HepG2 (cell line): ENCODE results near the gene YWHAH. TPM values are rescaled to one million over a fixed set of nuclear protein-coding genes. Genes with fewer than 3 reads are reported as not detected.

Source experiments
- ETV5 ChIP-seq: IDR thresholded peaks from 2 replicates; pipeline ENCODE4 v1.6.1; 2018; ENCODE audit warnings: missing biosample characterization, missing genetic modification reagents, inconsistent platforms, borderline replicate concordance
- SAP130 ChIP-seq: IDR thresholded peaks from 2 replicates; pipeline ENCODE4 v1.6.1; 2016; ENCODE audit warnings: low read depth
- TCF7 ChIP-seq: sonication (generic); IDR thresholded peaks from 2 replicates; pipeline ENCODE4 v1.6.1; 2016; ENCODE audit warnings: antibody characterized with exemption, low read depth
- ZNF343 ChIP-seq: sonication (generic); formaldehyde crosslinking; IDR thresholded peaks from 2 replicates; pipeline ENCODE4 v1.4.0; 2020; ENCODE audit warnings: mild to moderate bottlenecking, missing genetic modification reagents
- ZNF550 ChIP-seq: sonication (generic); formaldehyde crosslinking; IDR thresholded peaks from 2 replicates; pipeline ENCODE4 v1.4.0; 2020; ENCODE audit warnings: mild to moderate bottlenecking, missing genetic modification reagents, borderline replicate concordance
- ZNF563 ChIP-seq: sonication (generic); formaldehyde crosslinking; IDR thresholded peaks from 2 replicates; pipeline ENCODE4 v1.8.0; 2022; ENCODE audit warnings: mild to moderate bottlenecking, moderate library complexity, missing genetic modification reagents
- ZNF747 ChIP-seq: sonication (generic); formaldehyde crosslinking; IDR thresholded peaks from 2 replicates; pipeline ENCODE4 v1.8.1; 2023; ENCODE audit warnings: missing genetic modification reagents, mild to moderate bottlenecking, borderline replicate concordance
- polyA plus RNA-seq, 8 experiments: library from polyadenylated mRNA; depleted of rRNA in 3 of 8; stranded (reverse) in 7 of 8; unstranded in 1 of 8; fragments of >200 nt; fragmentation: Illumina TruSeq in 4 of 8; extraction: Trizol in 4 of 8; gene quantifications; 2 replicates each; pipeline versions ENCODE4 v1.2.1 to v1.2.3, GENCODE V29; 2011 to 2016; ENCODE audit warnings: low read depth in 4 of 8, missing spikeins in 1 of 8, mixed read lengths in 1 of 8; ENCODE audit not compliant: insufficient read depth in 1 of 8
- total RNA-seq, 5 experiments: library from RNA; depleted of rRNA; stranded (reverse); fragments of >200 nt; fragmentation: Illumina TruSeq; extraction: Trizol; gene quantifications; 2 replicates each; pipeline ENCODE4 v1.2.3, GENCODE V29; 2016; ENCODE audit warnings: low read depth in 1 of 5
- TF ChIP-seq, protein P1 (sequence below): sonication (generic); formaldehyde crosslinking; IDR thresholded peaks from 2 replicates; pipeline ENCODE4 v1.4.0; 2020; ENCODE audit warnings: mild to moderate bottlenecking, missing genetic modification reagents
- TF ChIP-seq, protein P2 (sequence below): sonication (generic); formaldehyde crosslinking; IDR thresholded peaks from 2 replicates; pipeline ENCODE4 v1.8.1; 2023; ENCODE audit warnings: mild to moderate bottlenecking, missing genetic modification reagents, borderline replicate concordance
- TF ChIP-seq, protein P3 (sequence below): sonication (generic); formaldehyde crosslinking; IDR thresholded peaks from 2 replicates; pipeline ENCODE4 v1.8.0; 2022; ENCODE audit warnings: mild to moderate bottlenecking, missing genetic modification reagents, moderate library complexity
- TF ChIP-seq, protein P4 (sequence below): sonication (generic); formaldehyde crosslinking; IDR thresholded peaks from 2 replicates; pipeline ENCODE4 v1.5.0; 2020; ENCODE audit warnings: missing genetic modification reagents
- TF ChIP-seq, protein P5 (sequence below): sonication (generic); formaldehyde crosslinking; IDR thresholded peaks from 2 replicates; pipeline ENCODE4 v1.4.0; 2020; ENCODE audit warnings: mild to moderate bottlenecking, low read depth, missing genetic modification reagents
- TF ChIP-seq, protein P6 (sequence below): sonication (generic); formaldehyde crosslinking; IDR thresholded peaks from 2 replicates; pipeline ENCODE4 v1.4.0; 2020; ENCODE audit warnings: missing genetic modification reagents

YWHAH gene
- total and polyA plus RNA-seq, 2 of the 13 experiments (the other 11 are each of a cell fraction or from before 2014, with no cell fraction given), result 35.6 to 92.7 TPM

DNA sequence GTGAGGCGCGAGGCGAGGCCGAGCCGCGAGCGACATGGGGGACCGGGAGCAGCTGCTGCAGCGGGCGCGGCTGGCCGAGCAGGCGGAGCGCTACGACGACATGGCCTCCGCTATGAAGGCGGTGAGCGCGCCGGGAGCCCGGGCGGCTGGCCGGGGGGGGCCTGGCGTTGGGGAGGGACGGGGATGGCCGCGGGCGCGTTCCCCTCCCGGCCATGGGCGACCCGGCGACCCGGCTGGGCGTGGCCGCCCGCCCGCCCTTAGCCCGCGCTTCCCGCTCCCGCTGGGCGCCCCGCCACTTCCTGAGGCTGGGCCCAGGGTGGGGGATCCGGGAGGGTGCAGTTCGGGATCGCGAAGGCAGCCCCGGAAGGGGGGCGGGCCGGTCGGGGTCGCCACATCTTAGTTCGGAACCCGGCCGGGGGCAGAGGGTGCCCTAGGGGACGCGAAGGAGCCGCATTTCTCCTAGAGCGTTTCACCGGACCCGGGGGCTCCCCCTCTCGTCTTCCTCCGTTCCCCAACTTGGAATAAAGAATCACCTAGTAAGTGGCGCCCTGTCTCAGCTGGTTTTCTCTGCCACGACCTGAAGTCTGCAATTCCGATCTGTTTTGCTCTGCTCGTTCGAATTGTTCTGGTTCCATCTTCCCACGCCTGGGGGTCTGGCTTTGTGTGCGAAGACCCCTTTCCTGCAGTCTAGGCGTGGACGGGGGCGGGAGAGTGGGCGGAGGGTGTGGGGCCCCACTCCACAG is 536 bp downstream of the YWHAH start (continued):
- TF ChIP-seq, protein P1, sequence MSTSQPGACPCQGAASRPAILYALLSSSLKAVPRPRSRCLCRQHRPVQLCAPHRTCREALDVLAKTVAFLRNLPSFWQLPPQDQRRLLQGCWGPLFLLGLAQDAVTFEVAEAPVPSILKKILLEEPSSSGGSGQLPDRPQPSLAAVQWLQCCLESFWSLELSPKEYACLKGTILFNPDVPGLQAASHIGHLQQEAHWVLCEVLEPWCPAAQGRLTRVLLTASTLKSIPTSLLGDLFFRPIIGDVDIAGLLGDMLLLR (CRISPR knock-in tag), result peak; percentile 41; the same call in 1 of the 2 replicates
- TF ChIP-seq ETV5 (CRISPR knock-in tag), result peak; percentile 6; the same call in 1 of the 2 replicates
- TF ChIP-seq, protein P2, sequence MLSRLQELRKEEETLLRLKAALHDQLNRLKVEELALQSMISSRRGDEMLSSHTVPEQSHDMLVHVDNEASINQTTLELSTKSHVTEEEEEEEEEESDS (CRISPR knock-in tag), result 0 out of 2 replicates have a peak, but pooled peaks have one; percentile 26
- 0 out of 2 replicates have a peak, but pooled peaks have one; percentile 44 for TF ChIP-seq ZNF747 (CRISPR knock-in tag)
- TF ChIP-seq, protein P3, sequence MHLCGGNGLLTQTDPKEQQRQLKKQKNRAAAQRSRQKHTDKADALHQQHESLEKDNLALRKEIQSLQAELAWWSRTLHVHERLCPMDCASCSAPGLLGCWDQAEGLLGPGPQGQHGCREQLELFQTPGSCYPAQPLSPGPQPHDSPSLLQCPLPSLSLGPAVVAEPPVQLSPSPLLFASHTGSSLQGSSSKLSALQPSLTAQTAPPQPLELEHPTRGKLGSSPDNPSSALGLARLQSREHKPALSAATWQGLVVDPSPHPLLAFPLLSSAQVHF (CRISPR knock-in tag), result no peak
- no peak for TF ChIP-seq TCF7
- peak; percentile 40 for TF ChIP-seq SAP130 (CRISPR knock-in tag)
- no peak for TF ChIP-seq ZNF343
- peak; percentile 74; the same call in 1 of the 2 replicates for TF ChIP-seq ZNF563
- 0 out of 2 replicates have a peak, but pooled peaks have one; percentile 29 for TF ChIP-seq ZNF550 (CRISPR knock-in tag)
- TF ChIP-seq, protein P4, sequence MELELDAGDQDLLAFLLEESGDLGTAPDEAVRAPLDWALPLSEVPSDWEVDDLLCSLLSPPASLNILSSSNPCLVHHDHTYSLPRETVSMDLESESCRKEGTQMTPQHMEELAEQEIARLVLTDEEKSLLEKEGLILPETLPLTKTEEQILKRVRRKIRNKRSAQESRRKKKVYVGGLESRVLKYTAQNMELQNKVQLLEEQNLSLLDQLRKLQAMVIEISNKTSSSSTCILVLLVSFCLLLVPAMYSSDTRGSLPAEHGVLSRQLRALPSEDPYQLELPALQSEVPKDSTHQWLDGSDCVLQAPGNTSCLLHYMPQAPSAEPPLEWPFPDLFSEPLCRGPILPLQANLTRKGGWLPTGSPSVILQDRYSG (CRISPR knock-in tag), result peak; percentile 39; the same call in 1 of the 2 replicates
- TF ChIP-seq, protein P5, sequence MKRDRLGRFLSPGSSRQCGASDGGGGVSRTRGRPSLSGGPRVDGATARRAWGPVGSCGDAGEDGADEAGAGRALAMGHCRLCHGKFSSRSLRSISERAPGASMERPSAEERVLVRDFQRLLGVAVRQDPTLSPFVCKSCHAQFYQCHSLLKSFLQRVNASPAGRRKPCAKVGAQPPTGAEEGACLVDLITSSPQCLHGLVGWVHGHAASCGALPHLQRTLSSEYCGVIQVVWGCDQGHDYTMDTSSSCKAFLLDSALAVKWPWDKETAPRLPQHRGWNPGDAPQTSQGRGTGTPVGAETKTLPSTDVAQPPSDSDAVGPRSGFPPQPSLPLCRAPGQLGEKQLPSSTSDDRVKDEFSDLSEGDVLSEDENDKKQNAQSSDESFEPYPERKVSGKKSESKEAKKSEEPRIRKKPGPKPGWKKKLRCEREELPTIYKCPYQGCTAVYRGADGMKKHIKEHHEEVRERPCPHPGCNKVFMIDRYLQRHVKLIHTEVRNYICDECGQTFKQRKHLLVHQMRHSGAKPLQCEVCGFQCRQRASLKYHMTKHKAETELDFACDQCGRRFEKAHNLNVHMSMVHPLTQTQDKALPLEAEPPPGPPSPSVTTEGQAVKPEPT (CRISPR knock-in tag), result no peak
- TF ChIP-seq, protein P6, sequence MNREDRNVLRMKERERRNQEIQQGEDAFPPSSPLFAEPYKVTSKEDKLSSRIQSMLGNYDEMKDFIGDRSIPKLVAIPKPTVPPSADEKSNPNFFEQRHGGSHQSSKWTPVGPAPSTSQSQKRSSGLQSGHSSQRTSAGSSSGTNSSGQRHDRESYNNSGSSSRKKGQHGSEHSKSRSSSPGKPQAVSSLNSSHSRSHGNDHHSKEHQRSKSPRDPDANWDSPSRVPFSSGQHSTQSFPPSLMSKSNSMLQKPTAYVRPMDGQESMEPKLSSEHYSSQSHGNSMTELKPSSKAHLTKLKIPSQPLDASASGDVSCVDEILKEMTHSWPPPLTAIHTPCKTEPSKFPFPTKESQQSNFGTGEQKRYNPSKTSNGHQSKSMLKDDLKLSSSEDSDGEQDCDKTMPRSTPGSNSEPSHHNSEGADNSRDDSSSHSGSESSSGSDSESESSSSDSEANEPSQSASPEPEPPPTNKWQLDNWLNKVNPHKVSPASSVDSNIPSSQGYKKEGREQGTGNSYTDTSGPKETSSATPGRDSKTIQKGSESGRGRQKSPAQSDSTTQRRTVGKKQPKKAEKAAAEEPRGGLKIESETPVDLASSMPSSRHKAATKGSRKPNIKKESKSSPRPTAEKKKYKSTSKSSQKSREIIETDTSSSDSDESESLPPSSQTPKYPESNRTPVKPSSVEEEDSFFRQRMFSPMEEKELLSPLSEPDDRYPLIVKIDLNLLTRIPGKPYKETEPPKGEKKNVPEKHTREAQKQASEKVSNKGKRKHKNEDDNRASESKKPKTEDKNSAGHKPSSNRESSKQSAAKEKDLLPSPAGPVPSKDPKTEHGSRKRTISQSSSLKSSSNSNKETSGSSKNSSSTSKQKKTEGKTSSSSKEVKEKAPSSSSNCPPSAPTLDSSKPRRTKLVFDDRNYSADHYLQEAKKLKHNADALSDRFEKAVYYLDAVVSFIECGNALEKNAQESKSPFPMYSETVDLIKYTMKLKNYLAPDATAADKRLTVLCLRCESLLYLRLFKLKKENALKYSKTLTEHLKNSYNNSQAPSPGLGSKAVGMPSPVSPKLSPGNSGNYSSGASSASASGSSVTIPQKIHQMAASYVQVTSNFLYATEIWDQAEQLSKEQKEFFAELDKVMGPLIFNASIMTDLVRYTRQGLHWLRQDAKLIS (CRISPR knock-in tag), result no peak
